Uterus (tissue), 2 donors: ENCODE data around the gene CST9L.

ENCODE experiments used
- CTCF ChIP-seq, 4 experiments: fragments of 200-600 bp in 2 of 4; fragments of 450-650 bp in 2 of 4; sonication (generic) in 2 of 4; IDR thresholded peaks; one replicate each; pipeline ENCODE4 v1.5.1; 2016 to 2019; ENCODE audit warnings: antibody characterized with exemption in 4 of 4, mild to moderate bottlenecking in 2 of 4, moderate library complexity in 1 of 4
- POLR2A ChIP-seq, 2 donors: fragments of 450-650 bp; IDR thresholded peaks; one replicate each; pipeline ENCODE4 v1.6.1; 2016; ENCODE audit warnings: antibody characterized with exemption in 2 of 2, mild to moderate bottlenecking in 1 of 2, moderate library complexity in 1 of 2

DNA sequence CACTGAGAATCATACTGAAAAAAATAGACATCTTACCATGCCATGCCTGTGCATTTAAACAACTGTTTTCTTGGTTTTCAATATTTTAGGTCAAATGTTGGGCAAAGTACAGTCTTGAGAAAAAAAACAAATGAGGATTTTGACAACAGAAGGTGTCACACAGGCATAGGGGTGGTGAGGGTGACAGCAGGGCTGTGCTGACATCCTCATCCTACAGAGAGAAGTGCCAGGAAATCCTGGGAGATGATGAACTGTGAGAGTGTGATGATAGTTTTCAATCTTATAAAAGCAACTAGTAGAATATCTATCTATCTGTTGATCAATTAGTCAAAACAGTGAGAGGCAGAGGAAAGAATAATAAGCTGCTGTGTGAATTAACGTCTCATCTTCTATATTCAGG lies 53.4 kb downstream of the CST9L start:
- TF ChIP-seq CTCF (IDR thresholded peaks at IDR 0.05) (no peak), POLR2A (IDR thresholded peaks at IDR 0.05) (no peak)
